ENCODE measurements around the gene LACTB.

Gene LACTB

DNA sequence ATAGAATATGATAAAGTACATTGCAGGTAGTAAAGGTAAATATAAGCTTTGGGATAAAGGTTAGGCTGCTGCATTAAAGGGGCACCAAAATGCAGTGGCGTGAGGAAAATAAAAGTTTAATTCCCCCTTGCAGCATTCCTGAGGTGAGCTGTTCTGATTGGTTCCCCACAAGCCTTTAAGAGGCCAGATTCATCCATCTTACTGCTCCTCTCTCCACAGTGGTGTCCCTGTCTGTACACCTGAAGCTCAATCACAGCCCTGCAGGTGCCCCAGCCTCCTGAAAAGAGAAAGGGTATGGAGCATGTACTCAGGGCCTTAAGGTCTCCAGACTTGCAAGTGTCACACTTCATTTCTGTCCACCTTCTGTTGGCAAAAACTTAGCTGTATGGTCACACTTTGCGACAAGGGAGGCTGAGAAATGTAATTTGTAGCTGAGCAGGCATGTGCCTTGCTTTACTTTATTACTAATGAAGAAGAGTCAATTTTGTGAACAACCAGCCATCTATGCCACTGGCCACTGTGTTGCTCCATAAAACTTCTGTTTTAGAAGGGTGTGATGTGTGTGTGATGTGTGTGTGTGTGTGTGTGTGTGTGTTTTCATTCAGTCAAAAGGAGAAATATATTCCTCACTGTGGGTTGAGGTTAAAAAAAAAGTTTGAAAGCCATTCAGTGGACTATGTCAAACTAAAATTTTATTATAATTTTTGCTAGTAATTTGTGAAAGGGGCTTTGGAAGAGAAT, 12.8 kb downstream of the LACTB start:
- DNase-seq: no peak

DNA sequence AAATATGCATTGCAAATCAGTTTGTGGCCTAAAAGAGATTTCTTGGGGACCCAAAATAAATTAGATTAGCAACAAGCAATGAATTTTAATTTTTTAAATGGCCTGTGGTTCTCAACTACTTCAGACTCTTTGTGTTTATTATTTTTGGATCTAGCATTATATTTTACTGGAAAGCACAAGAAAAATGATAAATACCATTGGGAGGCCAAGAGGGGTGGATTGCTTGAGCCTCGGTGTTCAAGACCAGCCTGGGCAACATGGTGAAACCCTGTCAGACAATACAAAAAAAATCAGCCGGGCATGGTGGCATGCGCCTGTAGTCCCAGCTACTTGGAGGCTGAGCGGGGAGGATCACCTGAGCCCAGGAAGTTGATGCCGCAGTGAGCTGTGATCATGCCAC, 13.6 kb downstream of the LACTB start:
- DNase-seq: no peak

DNA sequence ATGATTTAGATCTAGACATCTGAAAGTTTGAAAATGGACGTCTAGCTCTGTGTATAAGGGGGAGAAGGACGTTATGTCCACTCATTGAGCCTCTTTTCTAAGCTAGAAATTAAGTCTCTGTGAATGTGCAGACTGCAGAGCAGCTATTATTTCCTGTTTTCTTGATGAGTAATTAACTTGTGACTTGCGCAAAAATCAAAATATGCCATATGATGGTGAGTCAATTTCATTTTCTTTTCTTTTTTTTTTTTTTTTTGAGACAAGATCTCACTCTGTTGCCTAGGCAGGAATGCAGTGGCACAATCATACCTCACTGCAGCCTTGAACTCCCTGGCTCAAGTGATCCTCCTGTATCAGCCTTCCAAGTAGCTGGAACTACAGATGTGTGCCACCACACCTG, 14.1 kb downstream of the LACTB start:
- no peak for DNase-seq

DNA sequence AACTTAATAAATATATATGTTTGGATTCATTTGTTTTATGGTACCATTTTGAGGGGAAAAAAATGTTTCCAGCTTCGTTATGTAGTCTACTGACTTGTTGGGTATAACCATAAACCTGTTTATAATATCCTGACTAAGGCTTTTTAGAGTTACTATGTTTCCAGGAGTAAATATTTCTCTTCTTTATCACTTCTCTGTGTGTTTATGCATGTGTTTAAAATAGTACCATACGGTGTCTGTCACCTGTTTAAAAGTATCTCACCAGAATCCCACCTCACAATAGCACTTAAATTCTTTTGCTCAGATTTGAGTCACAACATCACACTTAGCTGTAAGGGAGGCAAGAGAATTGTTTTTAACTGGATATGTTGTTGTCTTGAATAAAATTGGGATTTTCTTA, 15.1 kb downstream of the LACTB start:
- no peak for DNase-seq

DNA sequence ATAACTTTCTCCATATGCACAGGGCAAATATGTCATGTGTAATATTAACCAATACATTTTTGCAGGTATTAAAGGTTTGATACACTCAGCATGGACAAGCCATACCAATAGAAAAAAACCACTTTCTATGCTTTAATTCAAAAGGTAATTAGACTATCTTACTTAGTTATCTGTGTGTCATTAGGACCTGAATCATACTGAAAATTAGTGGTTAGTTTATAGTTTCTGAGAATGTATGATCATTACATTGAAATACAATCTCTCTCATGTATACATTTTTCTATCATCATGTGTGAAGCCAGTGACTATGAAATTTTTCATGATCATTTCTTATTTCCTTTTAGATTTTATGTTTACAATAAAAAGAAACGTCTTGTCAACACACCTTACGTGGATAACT, 19.3 kb downstream of the LACTB start:
- DNase-seq: no peak

DNA sequence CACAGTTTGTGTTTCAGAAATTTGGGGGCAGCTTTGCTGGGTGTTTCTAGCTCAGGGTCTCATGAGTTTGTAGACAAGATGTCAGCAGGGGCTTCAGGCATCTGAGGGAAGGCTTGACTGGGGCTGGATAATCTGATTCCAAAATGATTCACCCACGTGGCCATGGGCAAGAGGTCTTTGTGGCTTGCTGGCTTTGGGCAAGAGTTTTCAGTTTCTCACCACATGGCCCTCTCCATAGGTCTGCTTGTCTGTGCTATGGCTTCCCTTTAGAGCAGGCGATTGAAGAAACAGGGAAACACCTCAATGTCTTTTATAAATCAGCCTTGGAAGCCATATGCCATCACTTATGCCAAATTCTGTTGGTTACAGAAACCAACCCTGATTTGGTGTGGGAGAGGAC, 23.8 kb downstream of the LACTB start:
- DNase-seq: no peak

DNA sequence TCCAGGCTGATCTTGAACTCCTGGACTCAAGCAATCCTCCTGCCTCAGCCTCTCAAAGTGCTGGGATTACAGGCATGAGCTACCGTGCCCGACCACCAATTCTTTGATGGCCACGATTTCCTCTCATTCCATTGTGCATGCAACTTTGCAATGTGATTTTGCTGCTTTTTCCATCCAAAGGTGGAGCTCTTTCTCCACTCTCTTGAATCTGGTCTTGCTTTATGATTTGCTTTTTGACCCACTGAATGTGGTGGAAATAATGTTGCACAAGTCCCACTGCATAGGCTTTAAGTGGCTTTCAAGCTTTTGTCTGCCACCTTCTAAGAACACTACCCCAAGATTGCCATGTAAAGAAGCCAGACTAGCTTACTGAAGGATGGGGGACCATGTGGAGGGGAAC, 25.0 kb downstream of the LACTB start:
- DNase-seq: no peak

DNA sequence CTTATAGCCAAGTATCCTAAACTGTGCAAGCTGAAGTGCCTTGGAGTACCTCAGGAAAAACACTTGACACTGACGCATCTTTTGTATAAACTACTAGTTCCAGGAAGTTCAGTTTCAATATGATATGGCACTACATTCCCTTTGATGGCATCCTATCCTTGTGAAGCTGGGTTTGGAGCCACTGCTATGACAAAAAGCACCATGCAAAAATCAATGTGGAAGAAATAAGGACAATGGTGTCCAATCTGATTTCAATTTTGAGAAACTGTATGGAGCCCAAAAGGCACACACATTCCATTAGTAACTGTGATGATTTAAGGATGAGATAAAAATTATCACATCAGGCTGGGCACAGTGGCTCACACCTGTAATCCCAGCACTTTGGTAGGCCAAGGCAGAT, 30.0 kb downstream of the LACTB start:
- DNase-seq: no peak

DNA sequence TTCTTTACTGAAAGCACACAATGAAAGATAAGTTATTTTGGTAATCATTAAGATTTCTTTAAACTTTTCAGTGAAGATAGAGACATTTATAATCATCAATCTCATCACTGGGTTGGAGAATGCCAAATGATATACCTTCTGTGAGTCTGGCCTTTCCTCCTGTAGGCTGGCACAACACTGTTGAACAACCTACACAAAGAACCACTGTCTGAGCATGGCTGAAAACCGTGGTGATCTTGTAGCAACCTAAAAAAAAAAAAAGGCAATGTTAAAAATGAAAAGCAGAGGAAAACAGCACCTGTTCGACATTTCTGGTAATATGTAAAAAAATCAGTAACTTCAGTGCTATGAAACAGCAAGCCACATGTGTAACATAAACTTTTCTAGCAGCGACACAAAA, 33.8 kb downstream of the LACTB start:
- no peak for DNase-seq

DNA sequence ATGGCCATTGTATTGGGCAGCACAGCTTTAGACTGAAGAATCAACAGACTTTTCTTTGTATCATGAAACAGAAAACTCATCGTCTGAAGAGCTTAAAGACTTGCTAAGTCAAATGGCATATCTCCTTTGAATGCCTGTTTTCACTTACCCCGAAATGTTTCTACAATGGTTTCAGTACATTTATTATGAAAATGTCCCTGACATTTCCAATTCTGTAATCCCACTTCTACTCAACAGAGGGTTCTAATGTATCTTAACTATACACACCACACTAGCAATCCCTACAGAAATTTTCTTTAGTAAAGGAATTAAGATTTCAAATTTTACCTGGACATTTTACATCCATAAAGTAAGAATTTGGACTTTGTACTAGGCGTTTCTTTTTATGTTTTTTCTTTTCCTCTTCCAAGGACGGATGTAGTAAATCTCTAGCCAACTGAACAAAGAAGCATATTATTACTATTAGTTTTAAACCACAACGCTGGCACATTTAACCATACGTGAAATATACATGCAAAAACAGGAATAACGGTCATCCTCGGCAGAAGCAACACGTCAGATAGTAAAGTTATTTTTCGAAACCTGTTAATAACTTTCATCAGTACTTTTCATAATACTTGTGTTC, 34.5 kb downstream of the LACTB start:
- DNase-seq: peak; percentile 7 to 46

DNA sequence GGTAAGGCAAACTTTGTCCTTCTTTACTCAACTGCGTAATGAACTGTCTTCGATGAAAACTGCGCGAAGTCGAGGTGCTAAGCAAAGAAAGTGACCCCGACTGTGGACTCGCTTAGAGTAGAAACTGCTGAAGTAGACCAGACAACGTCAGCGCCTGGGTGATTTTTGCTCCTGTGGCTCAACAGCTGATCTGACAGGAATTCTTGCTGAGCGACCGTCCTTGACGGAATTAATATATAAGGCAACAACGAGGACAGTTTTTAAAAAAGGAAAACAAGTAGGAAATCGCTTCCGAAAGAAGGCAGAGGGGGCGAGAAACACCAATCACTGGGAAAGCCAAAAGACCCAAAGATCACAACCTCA, 35.1 kb downstream of the LACTB start:
- peak; percentile 30 to 35 for DNase-seq

DNA sequence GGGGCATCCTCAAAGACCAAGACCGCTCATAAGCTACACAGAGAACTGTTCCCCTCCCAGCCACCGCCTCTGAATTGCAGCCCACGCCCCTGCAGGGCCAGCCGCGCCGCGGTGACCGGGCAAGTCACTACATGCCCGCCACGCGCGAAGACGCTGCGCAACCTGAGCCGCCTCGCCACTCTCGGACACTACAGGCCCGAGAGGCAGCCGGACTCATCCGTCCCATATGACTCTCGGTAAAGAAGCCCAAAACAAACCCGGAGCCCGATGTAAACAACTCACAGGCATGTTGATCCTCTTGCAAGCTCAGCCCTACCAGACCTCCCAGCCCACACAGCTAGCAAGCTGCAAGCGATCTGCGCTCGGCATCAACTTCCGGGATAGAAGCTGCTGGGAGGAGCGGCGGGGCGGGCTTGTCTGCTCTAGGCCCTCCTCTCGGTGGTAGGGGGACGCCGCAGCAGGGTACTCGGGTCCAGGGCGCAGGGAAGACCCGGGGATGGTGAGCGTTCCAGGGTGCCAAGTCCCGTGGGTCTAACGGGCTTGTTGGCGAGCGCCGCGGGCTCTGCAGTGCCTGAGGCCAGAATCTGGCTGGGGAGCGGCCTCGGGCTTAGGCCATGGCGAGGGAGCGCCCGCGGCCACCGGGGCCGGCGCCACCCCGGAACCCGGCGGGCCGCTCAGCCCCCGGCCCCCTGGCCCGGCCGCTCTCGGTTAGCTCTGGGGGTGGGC, 35.6 kb downstream of the LACTB start, which contains the start of gene RPS27L:
Gene RPS27L, minus strand, starts transcription at position 360 of the 726 bp plus-strand sequence. Its CDS starts 72 bp downstream, at position 288.
- DNase-seq: peak; percentile 93 to 94

DNA sequence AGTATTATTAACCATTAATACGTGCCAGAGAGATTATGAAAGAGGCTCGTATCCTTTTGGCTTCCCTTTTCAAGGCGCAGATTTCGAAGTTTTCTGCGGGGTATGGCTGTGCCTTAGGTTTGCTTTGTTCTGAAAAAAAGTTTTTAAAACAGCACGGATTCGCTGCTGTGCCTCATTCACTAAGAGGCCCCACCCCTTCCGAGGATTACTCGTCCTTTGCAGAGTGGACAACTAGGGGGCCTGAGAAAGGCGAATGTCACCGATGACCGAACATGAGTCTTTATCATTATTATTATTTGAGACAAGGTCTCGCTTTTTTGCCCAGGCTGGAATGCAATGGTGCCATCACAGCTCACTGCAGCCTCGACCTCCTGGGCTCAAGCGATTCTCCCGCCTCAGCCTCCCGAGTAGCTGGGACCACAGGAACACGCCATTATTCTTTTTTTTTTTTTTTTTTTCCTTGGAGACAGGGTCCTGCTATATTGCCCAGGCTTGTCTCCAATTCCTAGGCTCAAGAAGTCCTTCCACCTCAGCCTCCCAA, 36.3 kb downstream of the LACTB start:
- peak; percentile 34 to 56 for DNase-seq

DNA sequence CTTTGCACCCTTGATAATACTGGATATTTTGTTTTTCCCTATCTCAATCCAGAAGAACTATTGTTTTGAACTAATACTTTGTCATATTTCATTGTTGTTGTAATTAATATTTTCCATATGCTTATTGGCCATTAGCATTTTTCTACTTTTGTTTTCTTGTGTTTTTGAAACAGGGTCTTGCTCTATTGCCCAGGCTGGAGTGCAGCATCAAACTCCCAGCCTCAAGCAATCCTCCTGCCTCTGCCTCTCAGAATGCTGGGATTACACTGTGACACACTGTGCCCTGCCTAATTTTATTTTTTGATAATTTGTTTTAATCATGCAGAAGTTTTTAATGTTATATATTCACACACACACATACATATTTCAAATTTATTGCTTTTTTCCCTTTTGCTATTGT, 39.0 kb downstream of the LACTB start:
- no peak for DNase-seq

DNA sequence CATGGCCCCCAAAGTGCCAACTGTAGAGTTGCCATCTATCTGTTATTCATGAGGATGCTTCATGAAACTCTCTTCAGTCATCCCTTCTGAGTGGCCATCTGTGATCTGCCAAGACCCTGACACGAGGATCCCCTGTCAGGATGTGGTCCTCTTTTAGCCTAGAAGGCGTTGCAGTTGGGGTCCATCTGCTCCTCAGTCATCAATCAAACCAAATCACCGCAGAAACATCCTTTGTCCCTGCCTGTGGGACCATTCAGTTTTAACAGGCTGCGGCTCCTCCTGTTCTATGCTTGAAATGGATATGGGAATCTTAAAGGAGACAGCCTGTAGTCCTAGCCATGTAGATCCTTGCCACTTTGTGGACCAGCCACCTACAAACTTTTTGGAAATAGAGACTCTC, 41.6 kb downstream of the LACTB start:
- DNase-seq: no peak

DNA sequence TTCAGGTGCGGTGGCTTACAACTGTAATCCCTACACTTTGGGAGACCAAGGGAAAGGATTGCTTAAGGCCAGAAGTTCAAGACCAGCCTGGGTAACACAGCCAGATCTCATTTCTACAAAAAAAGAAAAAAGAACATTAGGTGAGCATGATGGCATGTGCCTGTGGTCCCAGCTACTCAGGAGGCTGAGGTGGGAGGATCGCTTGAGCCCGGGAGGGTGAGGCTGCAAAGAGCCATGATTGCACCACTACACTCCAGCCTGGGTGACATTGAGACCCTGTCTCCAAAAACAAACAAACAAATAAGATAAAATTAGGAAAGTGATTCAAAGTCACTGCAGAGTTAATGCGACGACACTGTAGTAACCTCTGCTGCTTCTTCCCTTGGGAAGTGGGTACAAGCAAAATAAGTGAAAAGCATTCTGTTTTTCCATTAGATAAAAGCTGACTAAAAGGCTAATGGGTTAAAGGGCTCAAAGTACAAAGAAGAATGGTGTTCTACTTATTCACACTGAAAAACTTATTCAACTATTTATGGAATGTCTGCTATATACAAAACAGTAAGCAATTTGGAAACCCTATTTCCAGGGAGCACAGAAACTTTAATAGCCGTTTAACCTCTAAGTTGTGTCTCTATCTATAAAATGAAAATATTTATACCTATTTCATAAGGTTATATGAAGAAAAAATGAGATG, 43.7 kb downstream of the LACTB start:
- no peak for DNase-seq

DNA sequence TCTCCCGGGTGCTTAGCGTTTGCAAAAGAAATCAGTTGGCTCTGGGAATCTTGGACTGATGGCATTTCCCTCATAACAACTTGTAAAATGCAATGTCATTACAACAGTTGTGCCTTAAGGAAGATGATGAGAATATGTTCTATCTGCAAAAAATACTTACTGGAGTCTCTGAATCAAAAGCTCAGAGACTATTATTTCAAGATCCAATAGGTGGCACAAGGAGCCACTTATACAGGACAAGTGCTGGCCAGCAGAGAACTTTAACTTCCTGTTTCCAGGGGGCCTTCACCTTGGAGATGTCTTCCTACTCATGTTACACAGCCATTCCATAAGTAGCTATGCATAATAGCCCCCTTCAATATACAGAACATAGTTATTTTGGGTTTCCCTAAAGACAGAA, 44.6 kb downstream of the LACTB start:
- DNase-seq: peak; percentile 40 to 45

DNA sequence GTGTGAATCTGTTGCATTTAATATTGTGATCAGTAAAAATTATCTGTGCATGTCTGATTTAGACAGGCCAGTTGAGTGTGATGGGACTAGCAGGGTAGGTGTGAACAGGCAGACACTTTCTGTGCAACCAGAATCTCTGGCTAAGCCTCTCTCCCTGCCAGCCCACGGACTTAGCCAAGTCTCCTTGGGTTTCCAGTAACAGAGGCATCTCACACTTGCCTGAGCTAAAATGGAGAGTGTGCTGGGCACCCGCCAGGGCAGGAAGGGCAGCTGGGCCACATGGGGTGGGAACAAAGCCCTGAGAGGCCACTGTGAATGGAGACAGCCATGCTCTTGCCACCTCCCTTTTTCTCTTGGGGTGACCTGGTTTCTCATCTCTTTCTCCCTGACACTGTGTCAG, 48.1 kb downstream of the LACTB start:
- no peak for DNase-seq

DNA sequence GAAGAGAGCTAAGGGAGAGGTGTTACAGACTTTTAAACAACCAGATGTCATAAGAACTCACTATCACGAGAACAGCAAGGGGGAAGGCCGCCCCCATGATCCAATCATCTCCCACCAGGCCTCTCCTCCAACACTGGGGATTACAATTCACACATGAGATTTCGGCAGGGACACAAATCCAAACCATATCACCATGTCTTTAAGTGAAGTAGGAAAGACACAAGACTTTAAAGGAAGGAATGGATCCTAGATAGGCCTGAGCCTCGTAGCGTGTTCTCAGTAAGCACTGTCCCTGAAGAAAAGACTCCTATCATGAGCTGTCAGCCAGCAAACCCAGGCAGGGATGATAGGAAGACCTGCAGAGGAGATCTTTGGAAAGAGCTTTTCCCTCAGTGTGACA, 50.7 kb downstream of the LACTB start:
- no peak for DNase-seq

DNA sequence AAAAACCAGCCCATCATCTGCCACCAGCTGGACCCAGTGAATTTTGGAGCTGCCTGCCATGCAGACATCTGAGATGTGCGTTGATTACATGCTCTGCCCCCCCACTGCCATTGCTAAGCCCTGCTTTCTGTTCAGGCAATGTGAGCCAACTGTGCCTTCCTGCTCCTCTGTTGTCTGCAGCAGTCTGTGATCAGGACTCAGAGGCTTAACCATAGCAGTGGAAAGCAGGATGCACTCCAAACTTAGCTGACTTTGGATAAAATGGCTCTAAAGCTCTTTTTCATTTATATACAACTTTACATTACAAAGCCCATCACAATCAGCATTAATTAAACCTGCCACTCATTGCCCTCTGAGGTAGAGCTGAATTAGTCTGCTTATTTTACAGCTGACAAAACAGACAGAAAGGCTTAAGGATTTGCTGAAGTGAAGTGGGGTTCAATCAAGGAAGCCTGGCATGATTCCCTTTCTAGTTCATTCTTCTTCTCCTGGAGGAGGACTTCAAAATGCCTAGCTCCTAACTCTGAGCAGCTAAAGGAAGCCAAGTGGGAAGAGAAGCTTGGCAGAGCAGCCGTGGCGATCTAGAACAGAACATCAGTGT, 51.3 kb downstream of the LACTB start:
- DNase-seq: no peak

DNA sequence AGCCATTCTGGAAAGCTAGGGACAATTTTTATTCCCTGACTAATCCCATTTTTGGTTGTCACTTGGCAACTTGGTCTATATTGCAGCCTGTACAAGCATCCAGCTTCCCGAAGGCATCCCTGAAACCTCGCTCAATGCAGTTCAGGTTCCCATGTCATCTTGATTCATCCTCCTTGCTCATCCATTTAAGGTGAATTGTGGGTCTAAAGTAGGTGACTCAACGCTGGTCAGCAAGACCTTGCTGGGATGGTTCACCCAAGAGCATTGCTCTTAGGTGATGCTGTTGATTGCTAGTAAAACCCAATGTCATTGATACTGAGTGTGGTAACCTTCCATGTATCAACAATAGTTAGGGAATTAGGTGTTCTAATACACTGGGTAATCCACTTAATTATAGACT, 54.6 kb downstream of the LACTB start:
- no peak for DNase-seq

DNA sequence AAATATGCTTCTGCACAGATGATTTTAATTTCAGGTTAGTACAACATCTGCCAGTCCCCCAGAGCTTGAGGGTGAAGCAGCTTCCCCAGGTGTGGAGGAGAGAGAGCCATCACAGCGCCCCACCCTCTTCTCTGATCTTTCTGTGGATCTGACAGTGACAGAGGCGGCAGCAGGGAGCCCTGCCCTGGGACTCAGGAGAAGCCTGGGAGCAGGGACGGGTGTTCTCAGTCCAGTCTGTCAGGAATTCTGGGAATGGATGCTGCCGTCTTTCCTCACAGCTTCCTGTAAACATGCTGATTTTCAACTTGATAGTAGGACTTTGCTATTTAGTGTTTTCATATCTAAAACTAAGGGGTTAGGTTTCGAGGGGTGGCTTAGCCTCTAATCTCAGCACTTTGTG, 56.4 kb downstream of the LACTB start:
- DNase-seq: no peak

DNA sequence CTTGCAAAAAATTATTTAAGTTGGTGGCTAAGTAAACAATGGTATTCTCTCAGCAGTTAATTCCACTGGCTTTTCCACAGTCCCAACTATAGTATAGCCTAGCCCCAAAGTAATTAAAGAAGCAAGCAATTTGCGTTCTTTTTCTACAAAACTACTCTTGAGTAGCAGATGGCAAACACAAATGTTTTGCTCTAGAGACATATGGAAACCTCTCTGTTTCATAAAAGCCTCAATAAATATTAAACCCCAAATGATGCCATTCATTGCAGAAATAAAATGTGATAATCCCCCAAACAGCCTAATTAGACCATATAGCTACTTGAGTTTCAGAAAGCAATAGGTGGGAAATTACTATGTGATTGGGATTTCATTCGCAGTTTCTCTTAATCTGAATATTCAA, 59.1 kb downstream of the LACTB start:
- no peak for DNase-seq
